ENCODE data around the gene PARP3. TPM values are rescaled to one million over a fixed set of nuclear protein-coding genes. Genes with fewer than 3 reads are reported as not detected.
A peak's percentile ranks its signal among the peaks of the same experiment; 100 is the strongest.
"Not testable (repeated sequence)": the region's sequence is repeated elsewhere in the genome, so short reads cannot be mapped to it uniquely, and the experiment has no call there.

Gene PARP3
- 22.5 and 30.9 TPM in 2 replicates for total RNA-seq

DNA sequence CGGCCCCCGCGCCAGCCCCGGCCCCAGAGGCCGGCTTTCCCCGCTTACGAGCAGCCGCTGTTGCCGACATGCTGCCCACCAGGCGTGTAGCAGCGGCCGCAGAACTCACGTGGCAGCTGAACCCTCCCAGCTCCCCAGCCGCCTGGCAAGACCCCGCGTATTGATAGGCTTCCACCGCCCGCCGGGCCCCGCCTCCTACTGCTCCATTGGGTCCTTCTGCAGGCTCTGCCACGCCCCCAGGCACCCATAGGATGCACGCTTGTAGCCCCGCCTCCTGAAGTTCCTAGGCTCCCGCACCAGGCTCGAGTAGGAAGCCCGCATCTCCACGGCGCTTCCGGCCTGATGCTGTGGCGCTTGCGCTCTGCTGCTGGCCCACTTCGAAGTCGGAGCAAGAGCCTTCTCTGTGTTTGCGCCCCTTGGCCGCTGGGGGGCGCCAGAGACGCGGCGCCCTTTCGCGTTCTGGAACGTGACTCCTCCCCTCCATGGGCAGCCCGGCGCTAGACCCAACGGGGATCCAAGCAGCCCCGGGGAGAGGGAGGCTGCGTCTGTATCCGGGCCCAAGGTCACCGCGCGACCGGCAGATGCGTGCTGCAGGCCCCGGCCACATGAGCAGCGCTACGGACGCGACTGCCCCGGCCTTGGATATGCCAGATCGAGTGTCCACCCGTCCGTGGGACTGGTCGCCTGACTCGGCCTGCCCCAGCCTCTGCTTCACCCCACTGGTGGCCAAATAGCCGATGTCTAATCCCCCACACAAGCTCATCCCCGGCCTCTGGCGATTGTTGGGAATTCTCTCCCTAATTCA, at the start of gene PARP3, which contains the start of gene RRP9:
TSS of gene PARP3 (plus strand) at position 566 of the 805 bp plus-strand sequence. CDS start 993 bp downstream, outside the sequence.
TSS of gene RRP9 (minus strand) at position 107 of the 805 bp plus-strand sequence. CDS start at position 70, 37 bp downstream.
- no peaks in the 10 kb centered on the region for H3K27me3 ChIP-seq (ENCODE audit: control insufficient read depth, insufficient read depth, low read length)

DNA sequence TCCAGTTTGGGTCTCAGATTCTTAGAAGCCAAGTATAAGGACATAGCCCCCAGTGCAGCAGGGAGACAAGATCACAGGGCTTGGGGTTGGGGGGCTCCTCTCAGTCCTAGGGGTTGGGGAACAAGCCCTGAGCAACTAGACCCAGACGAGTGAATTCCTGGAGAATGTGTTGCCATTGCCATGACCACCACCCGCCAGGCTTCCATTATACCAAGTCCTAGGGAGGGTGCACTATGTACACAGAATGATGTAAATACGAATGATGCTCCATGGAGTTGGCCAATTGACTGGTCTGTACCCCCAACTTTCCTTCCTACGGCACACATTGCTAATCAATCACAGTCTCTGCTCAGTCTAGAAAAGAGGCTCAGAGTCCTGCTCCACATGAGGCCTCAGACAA, 47.8 kb upstream of the PARP3 start:
- no peak for DNase-seq (ENCODE audit: low read depth)
- Histone ChIP-seq H3K36me3 (ENCODE audit: control insufficient read depth, insufficient read depth, low read length) (no peaks in the 10 kb centered on the region), H3K27me3 (ENCODE audit: control insufficient read depth, insufficient read depth, low read length) (no peaks in the 10 kb centered on the region), H3K4me3 (ENCODE audit: low read depth, low read length) (no peak overlapping the region)
- TF ChIP-seq, protein P1, sequence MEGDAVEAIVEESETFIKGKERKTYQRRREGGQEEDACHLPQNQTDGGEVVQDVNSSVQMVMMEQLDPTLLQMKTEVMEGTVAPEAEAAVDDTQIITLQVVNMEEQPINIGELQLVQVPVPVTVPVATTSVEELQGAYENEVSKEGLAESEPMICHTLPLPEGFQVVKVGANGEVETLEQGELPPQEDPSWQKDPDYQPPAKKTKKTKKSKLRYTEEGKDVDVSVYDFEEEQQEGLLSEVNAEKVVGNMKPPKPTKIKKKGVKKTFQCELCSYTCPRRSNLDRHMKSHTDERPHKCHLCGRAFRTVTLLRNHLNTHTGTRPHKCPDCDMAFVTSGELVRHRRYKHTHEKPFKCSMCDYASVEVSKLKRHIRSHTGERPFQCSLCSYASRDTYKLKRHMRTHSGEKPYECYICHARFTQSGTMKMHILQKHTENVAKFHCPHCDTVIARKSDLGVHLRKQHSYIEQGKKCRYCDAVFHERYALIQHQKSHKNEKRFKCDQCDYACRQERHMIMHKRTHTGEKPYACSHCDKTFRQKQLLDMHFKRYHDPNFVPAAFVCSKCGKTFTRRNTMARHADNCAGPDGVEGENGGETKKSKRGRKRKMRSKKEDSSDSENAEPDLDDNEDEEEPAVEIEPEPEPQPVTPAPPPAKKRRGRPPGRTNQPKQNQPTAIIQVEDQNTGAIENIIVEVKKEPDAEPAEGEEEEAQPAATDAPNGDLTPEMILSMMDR (IDR thresholded peaks at IDR 0.05; ENCODE audit: insufficient read depth, low read length, poor library complexity, severe bottlenecking): no peak

More for the DNA sequence above, at the start of gene PARP3, which contains the start of gene RRP9:
- TF ChIP-seq, protein P1 (IDR thresholded peaks at IDR 0.05; ENCODE audit: insufficient read depth, low read length, poor library complexity, severe bottlenecking): peak; percentile 99
- no peaks in the 10 kb centered on the region for H3K36me3 ChIP-seq (ENCODE audit: control insufficient read depth, insufficient read depth, low read length)
- peak within 1 kb of the TSS; percentile 84 for H3K4me3 ChIP-seq (ENCODE audit: low read depth, low read length)
- DNase-seq (ENCODE audit: low read depth): peak; percentile 100

DNA sequence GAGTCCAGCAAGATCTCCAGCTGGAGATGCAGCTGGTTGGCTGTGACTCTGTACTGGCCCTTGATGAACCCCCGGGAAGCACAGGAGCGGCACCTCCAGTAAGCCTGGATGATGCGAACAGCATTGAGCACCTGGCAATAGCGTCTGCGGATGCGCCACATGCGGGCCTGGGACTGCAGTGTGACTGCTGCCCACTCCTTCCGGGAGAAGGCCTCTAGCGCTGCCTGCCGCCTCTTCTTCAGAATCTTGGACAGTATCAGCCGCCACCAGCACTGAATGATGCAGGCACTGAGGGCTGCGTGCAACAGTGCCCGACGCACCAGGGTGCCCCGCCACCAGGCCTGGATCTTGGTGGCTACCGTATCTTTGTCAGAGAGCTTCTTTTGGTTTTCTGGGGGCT, 47.2 kb upstream of the PARP3 start:
- TF ChIP-seq, protein P1 (IDR thresholded peaks at IDR 0.05; ENCODE audit: insufficient read depth, low read length, poor library complexity, severe bottlenecking): no peak
- H3K4me3 ChIP-seq (ENCODE audit: low read depth, low read length): no peak overlapping the region
- no peaks in the 10 kb centered on the region for H3K27me3 ChIP-seq (ENCODE audit: control insufficient read depth, insufficient read depth, low read length)
- DNase-seq (ENCODE audit: low read depth): no peak
- H3K36me3 ChIP-seq (ENCODE audit: control insufficient read depth, insufficient read depth, low read length): no peaks in the 10 kb centered on the region

DNA sequence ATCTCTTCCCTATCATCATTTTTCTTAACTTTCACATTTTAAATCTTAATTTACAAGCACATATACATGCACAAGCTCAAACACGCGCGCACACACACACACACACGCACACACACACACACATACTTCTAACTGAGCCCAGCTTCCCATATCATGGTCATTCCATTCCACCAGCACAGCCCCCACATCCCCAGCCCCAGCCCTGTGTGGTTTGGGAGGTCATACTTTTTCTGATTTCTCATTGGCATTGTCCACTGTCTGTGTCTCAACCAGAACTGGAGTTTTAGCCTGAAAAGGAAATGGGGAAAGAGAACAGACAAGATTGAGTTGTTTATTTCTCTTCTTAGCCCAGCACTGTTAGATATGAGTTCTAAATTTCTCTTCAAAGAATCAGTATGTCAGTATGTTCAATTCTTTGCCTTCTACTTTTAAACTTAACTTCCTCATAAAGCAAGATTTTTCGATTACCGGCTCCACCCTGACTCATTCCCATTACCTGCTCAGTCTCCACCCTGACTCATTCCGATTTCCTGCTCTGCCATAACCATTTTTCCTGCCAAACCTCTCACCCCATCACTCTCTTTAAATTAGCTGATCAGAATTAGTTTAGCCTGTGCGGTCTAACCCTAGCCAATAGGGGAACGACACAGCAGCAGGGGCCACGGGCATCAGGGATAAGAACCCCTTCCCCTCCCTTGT, 45.4 kb upstream of the PARP3 start:
- H3K4me3 ChIP-seq (ENCODE audit: low read depth, low read length): no peak overlapping the region
- DNase-seq (ENCODE audit: low read depth): no peak
- H3K36me3 ChIP-seq (ENCODE audit: control insufficient read depth, insufficient read depth, low read length): no peaks in the 10 kb centered on the region
- TF ChIP-seq, protein P1 (IDR thresholded peaks at IDR 0.05; ENCODE audit: insufficient read depth, low read length, poor library complexity, severe bottlenecking): no peak
- H3K27me3 ChIP-seq (ENCODE audit: control insufficient read depth, insufficient read depth, low read length): no peaks in the 10 kb centered on the region

DNA sequence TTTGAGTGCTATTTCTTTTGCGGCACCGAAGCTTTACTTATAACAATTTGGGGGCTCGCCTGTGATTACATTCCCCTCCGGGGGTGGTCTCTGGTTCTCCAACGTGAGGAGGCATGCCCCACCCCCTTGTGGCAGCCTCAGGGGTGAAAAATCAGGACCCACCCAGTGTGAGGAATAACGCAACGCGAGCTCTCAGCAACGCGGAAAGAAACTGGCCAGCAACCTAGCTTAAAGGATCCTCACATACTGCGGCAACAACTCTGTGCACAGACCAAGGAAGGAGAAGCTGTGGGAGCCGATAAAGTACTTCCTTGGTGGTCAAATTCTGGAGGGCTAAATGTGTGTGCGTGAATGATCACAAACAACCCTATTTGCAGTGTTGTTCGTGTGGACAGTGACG, 44.8 kb upstream of the PARP3 start:
- Histone ChIP-seq H3K4me3 (ENCODE audit: low read depth, low read length) (no peak overlapping the region), H3K27me3 (ENCODE audit: control insufficient read depth, insufficient read depth, low read length) (no peaks in the 10 kb centered on the region), H3K36me3 (ENCODE audit: control insufficient read depth, insufficient read depth, low read length) (no peaks in the 10 kb centered on the region)
- TF ChIP-seq, protein P1 (IDR thresholded peaks at IDR 0.05; ENCODE audit: insufficient read depth, low read length, poor library complexity, severe bottlenecking): no peak
- DNase-seq (ENCODE audit: low read depth): no peak

DNA sequence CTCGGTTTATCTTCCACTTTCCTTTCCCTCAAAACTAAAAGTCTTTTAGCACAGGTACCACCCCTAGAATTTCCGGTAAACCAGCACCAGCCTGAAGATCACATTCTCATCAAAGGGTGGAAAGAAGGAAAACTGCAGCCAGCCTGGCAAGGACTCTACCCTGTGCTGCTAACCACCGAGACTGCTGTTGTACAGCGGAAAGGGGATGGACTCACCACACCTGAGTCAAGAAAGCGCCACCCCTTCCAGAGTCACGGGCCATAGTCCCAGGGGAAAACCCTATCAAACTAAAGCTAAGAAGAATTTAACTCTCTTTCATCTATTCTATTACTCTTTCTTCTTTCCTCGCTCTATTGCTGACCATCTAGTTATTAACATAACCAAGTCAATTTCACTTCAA, 42.1 kb upstream of the PARP3 start:
- H3K36me3 ChIP-seq (ENCODE audit: control insufficient read depth, insufficient read depth, low read length); DNase-seq (ENCODE audit: low read depth); H3K4me3 ChIP-seq (ENCODE audit: low read depth, low read length); H3K27me3 ChIP-seq (ENCODE audit: control insufficient read depth, insufficient read depth, low read length): not testable (repeated sequence)

DNA sequence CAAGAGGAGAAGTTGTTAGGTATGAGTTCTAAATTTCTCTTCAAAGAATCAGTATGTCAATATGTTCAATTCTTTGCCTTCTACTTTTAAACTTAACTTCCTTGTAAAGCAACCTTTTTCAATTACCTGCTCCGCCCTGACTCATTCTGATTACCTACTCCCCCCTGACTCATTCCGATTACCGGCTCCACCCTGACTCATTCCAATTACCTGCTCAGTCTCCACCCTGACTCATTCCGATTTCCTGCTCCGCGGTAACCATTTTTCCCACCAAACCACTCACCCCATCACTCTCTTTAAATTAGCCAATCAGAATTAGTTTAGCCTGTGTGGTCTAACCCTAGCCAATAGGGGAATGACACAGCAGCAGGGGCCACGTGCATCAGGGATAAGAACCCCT, 39.8 kb upstream of the PARP3 start:
- not testable (repeated sequence) for H3K4me3 ChIP-seq (ENCODE audit: low read depth, low read length); H3K27me3 ChIP-seq (ENCODE audit: control insufficient read depth, insufficient read depth, low read length); H3K36me3 ChIP-seq (ENCODE audit: control insufficient read depth, insufficient read depth, low read length)
- DNase-seq (ENCODE audit: low read depth): peak; percentile 54

Measured in kidney epithelial cell (primary cell).